Measurements from ENCODE around the gene PRDM8.

PRDM8 gene

DNA sequence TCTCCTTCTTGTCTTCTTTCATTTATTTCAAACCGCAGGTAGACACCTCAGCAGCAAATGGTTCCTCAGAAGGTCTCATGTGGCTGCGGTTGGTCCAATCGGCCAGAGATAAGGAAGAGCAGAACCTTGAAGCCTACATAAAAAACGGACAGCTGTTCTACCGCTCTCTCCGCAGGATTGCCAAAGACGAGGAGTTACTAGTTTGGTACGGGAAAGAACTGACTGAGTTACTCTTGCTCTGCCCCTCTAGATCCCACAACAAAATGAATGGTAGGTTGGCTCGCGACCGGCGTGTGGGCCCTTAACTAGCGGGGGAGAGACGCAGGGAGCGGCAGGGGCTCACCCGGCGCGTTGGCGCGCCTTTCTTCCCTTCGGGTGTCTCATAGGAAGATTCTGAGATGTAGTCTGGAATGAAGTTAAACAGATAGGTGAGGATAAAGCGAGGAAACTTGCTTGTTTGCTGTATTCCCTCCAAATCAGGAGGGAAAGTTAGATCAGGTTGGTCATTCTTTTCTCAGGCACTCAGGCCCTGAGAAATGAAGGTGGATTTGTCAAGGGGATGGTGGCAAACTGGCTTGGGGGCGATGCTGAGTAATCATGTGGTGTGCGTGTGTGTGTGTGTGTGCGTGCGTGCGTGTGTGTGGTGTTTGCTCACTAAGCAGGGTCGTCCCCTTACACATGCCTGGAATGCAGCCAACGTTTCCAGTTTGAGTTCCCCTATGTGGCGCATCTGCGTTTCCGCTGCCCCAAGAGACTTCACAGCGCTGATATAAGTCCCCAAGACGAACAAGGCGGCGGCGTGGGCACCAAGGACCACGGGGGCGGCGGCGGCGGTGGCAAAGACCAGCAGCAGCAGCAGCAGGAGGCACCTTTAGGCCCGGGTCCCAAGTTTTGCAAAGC, 4.2 kb downstream of the PRDM8 start:
- no peak for DNase-seq (ENCODE audit: low read depth in 2 of 2)

DNA sequence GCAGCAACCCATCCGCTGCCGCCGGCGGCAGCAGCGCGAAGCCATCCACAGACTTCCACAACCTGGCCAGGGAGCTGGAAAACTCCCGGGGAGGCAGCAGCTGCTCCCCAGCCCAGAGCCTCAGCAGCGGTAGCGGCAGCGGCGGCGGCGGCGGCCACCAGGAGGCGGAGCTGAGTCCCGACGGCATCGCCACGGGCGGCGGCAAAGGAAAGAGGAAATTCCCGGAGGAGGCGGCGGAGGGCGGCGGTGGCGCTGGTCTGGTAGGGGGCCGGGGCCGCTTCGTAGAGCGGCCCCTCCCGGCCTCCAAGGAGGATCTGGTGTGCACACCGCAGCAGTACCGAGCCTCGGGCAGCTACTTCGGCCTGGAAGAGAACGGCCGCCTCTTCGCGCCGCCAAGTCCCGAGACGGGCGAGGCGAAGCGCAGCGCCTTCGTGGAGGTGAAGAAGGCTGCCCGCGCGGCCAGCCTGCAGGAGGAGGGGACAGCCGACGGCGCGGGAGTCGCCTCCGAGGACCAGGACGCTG, 4.9 kb downstream of the PRDM8 start:
- peak; percentile 59 to 67 for DNase-seq (ENCODE audit: low read depth in 2 of 2)

DNA sequence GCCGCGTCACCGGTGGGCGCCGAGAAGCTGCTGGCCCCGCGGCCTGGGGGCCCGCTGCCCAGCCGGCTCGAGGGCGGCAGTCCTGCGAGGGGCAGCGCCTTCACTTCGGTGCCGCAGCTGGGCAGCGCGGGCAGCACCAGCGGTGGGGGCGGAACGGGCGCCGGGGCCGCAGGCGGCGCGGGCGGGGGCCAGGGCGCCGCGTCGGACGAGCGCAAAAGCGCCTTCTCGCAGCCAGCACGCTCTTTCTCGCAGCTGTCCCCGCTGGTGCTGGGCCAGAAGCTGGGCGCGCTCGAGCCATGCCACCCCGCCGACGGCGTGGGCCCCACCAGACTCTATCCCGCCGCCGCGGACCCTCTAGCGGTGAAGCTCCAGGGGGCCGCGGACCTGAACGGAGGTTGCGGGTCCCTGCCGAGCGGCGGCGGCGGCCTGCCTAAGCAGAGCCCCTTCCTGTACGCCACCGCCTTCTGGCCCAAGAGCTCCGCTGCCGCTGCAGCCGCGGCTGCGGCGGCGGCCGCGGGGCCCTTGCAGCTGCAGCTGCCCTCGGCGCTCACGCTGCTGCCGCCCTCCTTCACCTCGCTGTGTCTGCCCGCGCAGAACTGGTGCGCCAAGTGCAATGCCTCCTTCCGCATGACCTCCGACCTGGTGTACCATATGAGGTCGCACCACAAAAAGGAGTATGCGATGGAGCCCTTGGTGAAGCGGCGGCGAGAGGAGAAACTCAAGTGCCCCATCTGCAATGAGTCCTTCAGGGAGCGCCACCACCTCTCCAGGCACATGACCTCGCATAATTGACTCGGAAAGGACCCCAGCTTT, 5.6 kb downstream of the PRDM8 start:
- DNase-seq (ENCODE audit: low read depth in 2 of 2), result no peak

DNA sequence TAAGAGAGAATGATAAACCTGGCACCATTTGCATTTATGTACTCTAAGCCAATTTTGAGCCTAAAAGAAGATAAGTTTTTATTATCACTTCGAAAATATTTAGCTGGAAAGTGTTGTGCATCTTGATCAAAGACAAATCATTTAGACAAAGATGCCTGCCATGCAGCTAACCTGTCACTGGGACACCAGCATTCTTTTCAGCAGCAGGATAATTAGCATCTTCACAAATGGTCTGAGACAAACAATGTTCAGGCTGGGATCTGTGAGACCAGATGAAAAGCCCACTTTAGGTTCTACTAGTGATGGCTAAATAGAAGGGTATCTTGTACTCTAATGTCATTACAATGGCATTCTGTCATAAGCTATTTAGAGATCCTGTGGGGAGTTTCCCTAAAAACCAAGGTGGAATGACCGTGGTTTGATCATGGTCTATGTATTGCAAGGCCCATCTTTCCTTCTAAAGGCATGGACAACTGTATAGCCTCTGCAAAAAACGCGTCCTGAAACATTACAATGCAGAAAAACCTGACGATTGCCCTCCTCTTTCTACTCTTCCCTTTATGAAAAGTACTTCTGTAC, 7.2 kb downstream of the PRDM8 start:
- DNase-seq (ENCODE audit: low read depth in 2 of 2), result no peak

DNA sequence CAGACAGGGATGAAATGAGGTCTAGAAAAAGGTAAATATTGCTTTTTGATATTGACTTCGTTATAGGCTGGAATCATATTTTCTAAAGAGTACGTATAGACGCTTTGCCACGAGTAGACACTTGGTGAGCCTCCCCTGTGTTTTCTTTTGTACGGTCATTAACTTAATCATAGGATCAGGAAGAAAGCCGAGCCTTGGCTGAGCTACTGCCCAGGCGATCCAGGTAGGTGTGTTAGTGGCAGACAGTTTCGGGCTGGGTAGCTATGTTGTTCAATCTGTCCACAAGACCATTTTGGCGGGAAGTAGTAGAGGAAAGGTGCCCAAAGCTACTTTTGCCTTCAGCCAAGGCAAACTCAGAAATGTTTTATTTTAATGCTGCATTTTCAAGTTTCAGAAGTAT, 8.8 kb downstream of the PRDM8 start:
- no peak for DNase-seq (ENCODE audit: low read depth in 2 of 2)

DNA sequence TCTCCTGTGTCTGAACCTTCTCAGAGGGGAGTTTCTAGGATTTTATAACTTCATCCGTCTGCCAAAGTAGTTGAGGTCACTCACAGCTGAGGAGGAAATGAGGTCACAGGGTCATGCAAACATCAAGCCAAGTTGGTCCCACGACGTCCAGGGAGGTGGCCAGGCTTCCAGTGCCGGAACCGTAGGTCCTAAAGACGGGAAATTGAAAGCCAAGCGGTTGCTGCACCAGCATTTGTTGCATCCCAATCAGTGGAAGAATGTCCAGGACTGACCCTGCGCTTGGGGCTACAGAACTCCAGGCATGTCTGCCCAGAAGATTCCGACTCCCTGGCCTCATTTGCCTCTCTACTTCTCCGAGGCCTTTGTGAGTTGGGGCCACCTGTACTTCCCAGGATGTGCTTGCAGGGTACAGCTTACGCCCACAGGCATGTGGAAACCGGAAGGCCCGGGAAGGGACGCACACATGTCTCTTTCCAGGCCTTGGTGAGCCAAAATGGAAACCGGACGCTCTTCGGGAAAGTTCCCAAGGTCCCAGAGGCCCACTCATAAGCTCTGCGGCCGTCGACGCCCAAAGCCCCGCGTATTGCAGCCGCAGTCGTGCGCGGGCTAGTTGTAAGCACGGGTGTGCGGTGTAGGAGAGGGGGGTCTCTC, 9.3 kb downstream of the PRDM8 start:
- no peak for DNase-seq (ENCODE audit: low read depth in 2 of 2)

DNA sequence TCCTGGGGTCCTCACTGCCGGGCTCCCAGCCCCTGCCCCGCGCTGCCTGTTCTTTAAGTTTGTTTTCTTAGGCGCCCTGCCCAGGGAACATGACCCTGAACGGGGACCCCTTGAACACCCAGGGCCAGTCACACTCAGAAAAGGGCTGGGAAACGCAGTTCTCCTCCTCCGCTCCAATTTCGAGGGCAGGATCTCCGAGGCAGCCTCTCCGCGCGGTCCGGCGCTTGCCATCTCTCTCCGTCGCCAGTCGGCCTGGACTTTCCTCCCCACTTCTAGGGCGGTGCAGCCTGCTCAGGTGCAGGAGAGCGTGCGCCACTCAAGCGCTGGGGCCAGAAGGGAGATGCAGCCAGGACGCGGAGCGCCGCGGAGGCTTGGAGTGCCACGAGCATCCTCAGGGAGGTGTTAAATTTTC, 9.9 kb downstream of the PRDM8 start:
- no peak for DNase-seq (ENCODE audit: low read depth in 2 of 2)

DNA sequence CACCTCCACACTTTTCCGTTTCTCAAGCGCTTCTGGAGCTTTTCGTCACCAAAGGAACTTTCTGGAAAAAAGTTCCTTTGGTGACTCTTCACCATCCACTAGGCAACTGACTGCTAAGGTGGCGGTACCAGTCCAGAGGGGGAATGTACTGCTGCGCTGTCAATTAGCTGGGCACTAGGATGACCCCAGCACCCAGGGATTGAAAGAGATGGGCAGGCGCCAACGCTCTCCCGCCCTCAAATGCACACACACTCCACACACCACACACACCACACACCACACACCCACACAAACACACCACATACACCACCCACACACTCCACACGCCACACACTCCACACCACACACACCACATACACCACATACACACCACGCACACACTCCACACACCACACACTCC, 10.4 kb downstream of the PRDM8 start:
- no peak for DNase-seq (ENCODE audit: low read depth in 2 of 2)

DNA sequence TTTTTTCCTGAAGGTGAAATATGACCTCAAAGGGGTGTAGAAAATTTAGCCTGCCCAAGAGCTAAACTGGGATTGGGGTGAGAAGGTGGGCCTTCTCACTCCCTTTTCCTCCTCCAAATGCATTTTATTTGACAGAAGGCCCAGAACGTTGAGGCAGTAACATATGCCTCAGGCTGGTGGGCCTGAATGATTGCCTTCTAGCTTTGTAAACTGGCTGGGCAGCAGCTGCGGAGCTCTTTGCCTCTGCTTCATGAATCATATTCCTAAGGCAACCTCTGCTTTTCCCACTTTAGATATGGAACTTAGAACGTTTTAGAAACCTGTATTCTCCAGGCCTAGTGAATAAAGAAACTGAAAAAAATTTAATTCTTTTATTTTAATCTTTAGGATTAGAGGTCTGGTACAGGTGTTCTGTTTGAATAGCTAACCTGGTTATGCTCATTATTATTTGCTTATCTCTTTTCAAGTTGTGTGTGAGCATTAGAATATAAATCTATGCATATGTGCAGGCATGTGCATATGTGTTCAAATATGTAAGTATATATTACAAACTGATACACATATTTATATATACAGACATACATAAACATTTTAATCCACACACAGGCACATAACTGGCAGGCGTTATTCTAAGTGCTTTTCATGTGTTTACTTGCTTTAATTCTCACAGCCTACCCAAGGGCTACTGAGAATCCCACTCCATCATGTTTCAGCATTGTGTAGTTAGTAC, 11.5 kb downstream of the PRDM8 start:
- DNase-seq (ENCODE audit: low read depth in 2 of 2), result no peak

DNA sequence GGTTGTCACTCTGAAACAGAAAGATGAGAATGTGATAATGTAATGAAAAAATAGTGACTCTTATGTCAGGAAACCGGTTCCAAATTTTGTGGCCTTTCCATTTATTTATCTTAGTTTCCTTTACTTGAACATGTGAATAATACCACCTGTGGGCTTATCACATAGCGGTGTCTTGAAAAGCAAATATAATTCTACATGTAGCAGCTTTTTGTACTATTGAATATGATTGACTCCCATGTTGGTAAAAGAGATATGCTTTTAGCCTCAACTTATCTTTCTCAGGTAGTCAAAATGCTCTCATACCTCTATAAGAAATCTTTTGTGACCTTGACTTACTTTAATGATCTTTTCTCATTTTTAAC, 12.0 kb downstream of the PRDM8 start:
- no peak for DNase-seq (ENCODE audit: low read depth in 2 of 2)

DNA sequence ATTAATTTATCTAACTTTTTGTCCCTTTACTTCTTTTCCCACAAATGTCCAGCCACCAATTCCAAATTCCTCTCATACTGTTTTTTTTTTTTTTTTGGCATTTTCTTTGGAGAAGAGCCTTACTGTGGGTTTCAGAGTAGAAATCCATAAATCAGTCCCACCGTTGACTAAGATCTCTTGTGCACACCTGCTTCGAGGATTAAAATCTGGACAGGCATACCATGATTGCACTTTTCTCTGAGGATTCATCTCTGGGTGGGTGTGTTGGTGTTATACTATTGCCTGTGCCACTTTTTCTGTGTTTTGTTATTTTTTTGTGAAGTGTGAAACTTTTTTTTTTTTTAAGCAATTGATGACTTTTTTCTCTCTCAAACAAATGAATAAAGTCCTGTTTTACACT, 13.2 kb downstream of the PRDM8 start:
- no peak for DNase-seq (ENCODE audit: low read depth in 2 of 2)

DNA sequence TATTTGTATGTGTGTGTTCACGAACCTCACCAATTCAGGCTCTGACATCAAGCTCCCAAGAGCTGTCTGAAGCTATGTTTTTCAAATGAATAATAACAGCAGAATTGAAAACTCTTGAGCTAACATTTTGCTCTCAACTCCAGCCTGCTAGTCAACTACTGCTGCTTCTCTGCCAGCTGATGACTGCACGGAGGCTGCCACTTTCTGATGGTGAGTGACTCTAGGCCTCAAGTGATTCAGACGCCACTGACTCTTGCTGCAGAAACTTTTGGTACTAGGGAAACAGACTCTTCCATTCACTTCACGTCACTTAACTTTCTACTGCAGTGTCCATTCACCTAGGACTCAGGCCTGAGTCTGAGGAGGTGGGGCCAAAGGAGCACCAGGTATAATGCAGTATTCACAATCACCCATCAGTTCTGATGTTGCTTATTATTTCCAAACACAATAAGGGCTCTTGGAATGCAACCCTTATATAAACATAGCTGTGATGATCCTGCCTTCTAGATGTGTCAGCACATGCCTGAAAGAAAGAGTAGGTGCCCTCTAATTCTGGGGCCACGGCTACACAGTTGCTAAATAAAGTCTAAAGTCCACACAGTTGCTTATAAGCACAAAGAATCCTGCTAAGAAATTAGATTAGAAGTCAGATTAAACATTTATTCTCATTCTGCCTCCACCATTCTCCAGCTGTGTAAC, 16.0 kb downstream of the PRDM8 start:
- no peak for DNase-seq (ENCODE audit: low read depth in 2 of 2)

DNA sequence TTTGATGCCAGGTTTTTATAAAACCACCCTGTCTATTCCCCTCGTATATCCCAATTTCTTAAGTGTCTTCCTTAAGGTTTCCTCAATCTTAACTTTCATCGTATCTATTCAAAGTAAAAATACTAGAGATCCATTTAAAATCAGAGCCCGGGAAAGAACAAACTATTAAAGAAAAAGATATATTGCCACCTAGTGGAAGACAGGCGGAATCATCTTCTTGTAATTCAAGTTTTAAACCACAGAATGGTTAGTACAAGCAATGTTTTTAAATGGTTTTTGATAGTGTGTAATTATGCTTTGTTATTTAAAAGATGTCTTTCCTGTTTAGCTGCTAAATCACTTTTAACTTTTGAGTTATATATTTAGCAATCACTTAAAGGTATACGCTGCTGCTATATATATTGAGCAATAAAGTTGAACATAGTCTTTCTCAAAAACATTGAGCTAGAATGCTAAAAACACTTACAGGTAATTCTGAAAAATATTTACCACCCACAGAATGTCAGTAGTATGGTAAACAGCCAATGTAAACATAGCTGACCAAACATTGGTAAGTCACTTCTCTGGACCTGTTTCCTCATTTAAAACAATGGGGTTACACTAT, 18.2 kb downstream of the PRDM8 start:
- DNase-seq (ENCODE audit: low read depth in 2 of 2), result no peak

DNA sequence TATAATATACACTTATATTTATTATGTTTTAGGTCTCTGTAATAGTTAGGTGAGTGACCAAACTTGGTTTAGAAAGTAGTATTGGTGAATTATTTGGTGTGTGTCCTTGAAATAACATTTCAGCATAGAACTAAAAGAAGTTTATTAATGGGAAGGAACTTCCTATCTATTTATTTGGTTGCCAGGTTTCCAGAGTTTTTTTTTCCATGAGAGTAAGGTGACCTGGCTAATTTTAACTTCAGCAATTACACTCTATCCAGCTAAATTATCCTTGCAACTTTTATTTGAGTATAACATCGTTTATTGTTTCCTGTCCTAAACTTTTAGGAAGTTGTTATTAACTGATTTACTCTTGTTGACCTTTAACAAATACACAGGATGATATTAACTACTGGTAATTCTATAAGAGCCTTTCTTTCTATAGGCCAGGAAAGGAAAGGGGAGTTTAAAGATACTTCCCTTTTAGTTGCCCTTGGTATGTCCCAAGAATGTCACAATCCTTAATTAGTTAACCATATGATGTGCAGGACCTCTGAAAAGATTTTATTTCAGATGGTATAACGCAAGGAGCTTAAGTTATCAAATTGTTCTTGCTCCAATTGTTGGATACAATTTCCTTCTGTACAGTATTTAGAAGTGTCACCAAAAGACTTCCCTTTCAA, 18.9 kb downstream of the PRDM8 start:
- DNase-seq (ENCODE audit: low read depth in 2 of 2), result no peak

DNA sequence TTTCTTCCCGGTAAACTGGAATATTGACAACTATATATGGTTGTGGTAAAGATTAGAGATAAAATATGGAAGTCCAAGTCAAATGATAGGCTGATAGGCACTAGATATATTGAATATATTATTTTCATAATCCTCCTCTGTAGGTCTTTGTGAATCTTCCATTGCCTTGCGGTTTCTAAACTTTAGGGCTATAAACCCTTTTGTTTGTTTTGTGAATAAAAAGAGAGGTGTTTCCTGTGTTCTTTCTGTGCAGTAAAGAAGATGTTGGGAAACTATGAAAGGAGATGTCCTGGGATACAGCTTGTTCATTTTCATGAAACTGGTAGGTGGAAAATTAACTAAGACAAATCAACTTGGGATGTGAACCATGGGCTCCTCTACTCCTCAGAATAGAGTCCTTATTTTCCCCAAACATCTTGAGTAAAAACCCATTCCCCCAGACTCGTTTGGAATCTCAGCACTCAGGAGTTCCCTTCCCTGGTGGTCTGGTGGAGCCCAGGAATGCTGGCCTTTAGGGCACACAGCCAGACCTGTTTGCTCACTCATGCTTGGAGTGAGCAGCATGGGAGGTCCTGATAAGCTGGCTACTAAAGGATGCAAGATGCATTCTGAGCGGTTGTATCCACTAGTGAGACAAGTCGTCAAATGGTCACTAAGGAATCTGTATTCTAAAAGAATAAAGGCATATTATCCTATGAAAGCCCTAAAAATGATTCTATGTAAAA, 22.2 kb downstream of the PRDM8 start:
- no peak for DNase-seq (ENCODE audit: low read depth in 2 of 2)

DNA sequence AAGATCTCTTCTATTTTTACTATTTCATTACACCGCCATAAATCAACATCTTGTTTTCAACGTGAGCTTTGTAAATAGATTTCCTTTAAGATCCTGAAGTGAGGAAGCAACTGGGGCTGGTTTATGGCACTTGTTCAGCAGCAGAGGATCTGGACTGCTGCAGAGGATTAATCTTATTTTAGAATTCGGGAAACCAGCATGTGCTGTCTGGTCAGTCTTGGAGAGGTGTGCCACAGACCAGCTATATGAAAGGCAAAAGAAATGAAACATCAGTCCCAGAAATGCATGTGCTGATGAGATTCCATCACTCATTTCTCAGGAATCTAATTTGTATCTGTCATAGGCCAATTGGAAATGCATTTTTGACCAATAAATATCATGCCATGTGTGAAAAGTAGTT, 23.4 kb downstream of the PRDM8 start:
- DNase-seq (ENCODE audit: low read depth in 2 of 2), result no peak

DNA sequence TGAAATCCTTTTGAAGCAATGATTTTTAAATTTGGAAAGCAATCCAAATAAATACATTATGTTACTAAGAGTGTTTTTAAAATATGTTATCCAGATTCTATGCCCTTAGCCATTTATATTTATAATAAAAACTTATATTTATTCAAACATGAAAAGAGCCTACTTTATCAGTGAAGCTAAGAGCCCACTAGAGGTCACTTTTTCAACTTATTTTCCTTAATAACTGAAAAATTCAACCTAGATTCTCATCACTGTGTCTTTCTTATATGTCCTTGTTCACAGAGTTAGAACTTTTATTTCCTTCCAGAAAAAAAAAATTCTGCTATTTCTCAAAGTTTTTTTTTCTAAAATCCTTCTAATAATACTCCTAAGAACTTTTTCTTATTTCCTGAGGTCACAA, 23.9 kb downstream of the PRDM8 start:
- DNase-seq (ENCODE audit: low read depth in 2 of 2), result no peak

DNA sequence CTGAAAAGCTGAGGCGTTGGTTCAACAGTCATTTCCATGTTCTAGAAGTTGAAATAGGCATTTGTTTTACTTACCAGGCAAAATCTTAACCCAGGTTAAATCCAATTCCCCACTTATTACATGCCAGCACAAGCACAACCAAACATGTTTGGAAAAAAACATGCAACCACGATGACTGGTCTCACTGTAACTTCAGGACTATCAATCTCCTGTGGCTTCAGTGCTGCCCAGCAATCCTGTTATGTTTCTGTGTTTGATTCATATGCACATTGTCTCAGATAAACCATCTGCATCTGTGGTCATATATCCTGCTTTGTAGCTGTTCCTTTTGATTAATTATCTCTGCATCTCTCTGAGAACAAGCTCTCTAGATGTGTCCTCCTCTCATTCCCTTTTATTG, 28.3 kb downstream of the PRDM8 start:
- no peak for DNase-seq (ENCODE audit: low read depth in 2 of 2)

DNA sequence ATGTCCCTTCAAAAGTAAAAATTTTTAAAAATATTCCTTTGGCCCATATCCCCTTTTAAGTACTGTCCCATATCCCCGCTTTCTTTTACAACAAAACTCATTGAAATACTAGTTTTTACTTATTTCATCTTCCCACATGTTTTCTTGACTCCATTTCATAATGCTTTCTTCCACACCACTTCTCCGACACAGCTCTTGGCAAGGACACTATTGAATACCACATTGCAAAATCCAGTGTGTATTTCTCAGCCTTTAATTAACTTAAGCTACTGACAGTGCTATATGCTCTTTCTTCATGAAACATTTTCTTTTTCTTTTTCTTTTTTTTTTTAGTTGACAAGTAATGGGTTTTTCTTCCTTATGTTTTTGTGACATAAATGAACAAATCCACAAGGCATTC, 28.8 kb downstream of the PRDM8 start:
- no peak for DNase-seq (ENCODE audit: low read depth in 2 of 2)

All from fibroblast of skin of left biceps (primary cell).